HL-60 (cell line): ENCODE data around the gene CFAP20DC.

ENCODE experiments used
- CTCF ChIP-seq: IDR thresholded peaks from one replicate; pipeline ENCODE4 v1.5.1; 2011; ENCODE audit warnings: low read length, control low read depth, inconsistent platforms; ENCODE audit not compliant: insufficient read depth
- GABPA ChIP-seq: IDR thresholded peaks from 2 replicates; pipeline ENCODE4 v1.6.1; 2012; ENCODE audit warnings: low read depth
- POLR2AphosphoS5 ChIP-seq: IDR thresholded peaks from 2 replicates; pipeline ENCODE4 v1.6.1; 2012; ENCODE audit warnings: low read depth
- REST ChIP-seq: IDR thresholded peaks from 2 replicates; pipeline ENCODE4 v1.6.1; 2012; ENCODE audit warnings: low read depth; ENCODE audit not compliant: insufficient replicate concordance

- TF ChIP-seq CTCF (no peak), REST (no peak), POLR2AphosphoS5 (no peak), GABPA (no peak)
Measured at GRCh38 chr3:58751235-58751634, 298.6 kb downstream of the CFAP20DC start.
